Measurements from ENCODE around the gene ERBB2.

DNA sequence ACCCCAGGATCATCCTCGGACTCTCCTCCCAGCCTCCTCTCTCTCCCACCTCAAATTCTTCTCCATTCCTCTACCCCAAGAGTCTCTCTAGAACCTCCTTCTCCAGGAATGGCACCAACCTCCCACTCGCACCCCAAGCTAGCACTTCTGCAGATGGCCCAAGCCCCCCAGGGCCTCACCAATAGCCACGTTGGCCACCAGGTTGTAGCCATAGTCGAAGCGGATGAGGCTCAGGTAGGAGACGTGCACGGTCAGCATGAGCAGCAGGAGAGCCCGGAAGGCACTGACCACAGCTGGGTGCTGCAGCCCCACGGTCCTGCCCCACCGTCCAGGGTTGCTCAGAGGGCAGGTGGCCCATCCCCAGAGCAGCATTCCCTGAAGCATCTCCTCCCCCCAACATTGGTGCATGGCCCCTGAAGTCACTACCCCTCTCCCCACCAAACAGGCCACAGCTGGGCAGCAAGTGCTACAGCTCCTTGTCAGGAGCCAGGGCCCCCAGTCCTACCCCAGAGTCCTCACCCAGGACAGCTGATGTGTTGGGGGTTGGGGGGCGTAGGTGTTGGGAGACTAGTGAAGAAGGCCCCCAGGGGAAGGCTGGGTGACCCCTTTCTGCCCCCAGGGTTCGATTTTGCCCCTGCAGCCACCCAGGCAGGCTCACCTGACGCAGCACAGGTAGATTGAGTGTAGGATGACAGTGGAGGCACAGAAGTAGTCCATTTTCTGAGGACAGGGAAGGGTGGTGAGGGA lies 26.4 kb upstream of the ERBB2 start:
- TF ChIP-seq POLR2A (IDR thresholded peaks at IDR 0.05): no peak
- TF ChIP-seq, protein P1, sequence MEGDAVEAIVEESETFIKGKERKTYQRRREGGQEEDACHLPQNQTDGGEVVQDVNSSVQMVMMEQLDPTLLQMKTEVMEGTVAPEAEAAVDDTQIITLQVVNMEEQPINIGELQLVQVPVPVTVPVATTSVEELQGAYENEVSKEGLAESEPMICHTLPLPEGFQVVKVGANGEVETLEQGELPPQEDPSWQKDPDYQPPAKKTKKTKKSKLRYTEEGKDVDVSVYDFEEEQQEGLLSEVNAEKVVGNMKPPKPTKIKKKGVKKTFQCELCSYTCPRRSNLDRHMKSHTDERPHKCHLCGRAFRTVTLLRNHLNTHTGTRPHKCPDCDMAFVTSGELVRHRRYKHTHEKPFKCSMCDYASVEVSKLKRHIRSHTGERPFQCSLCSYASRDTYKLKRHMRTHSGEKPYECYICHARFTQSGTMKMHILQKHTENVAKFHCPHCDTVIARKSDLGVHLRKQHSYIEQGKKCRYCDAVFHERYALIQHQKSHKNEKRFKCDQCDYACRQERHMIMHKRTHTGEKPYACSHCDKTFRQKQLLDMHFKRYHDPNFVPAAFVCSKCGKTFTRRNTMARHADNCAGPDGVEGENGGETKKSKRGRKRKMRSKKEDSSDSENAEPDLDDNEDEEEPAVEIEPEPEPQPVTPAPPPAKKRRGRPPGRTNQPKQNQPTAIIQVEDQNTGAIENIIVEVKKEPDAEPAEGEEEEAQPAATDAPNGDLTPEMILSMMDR (IDR thresholded peaks at IDR 0.05): no peak
